Smooth muscle cell (in vitro differentiated cells): ENCODE measurements around the gene HAGHL. TPM values are rescaled to one million over a fixed set of nuclear protein-coding genes. Genes with fewer than 3 reads are reported as not detected.

Source experiments
- DNase-seq: peaks from one replicate; lab custom pipeline; 2025; ENCODE audit not compliant: unreplicated experiment; lab: John Stamatoyannopoulos, UW
- H2AFZ ChIP-seq: fragments of 200-600 bp; sonication (generic); 2 replicates; pipeline ENCODE4 v1.6.0; 2016; ENCODE audit warnings: antibody characterized with exemption, low read depth, mild to moderate bottlenecking
- H3F3A ChIP-seq: fragments of 200-600 bp; sonication (generic); 2 replicates; pipeline ENCODE4 v1.6.0; 2017; ENCODE audit warnings: antibody characterized with exemption, low read depth
- H3K27ac ChIP-seq: fragments of 200-600 bp; sonication (generic); 2 replicates; pipeline ENCODE4 v1.5.1; 2016; ENCODE audit warnings: low read depth, mild to moderate bottlenecking
- H3K27me3 ChIP-seq: fragments of 200-600 bp; sonication (generic); 2 replicates; pipeline ENCODE4 v1.6.1; 2016; ENCODE audit warnings: low read depth, mild to moderate bottlenecking
- H3K36me3 ChIP-seq: fragments of 200-600 bp; sonication (generic); 2 replicates; pipeline ENCODE4 v1.5.1; 2016; ENCODE audit warnings: low read depth
- H3K4me1 ChIP-seq: fragments of 200-600 bp; sonication (generic); 2 replicates; pipeline ENCODE4 v1.5.1; 2016; ENCODE audit warnings: low read depth
- H3K4me2 ChIP-seq: fragments of 200-600 bp; sonication (generic); 2 replicates; pipeline ENCODE4 v1.6.0; 2016; ENCODE audit warnings: mild to moderate bottlenecking
- H3K4me3 ChIP-seq: fragments of 200-600 bp; sonication (generic); 2 replicates; pipeline ENCODE4 v1.5.1; 2016; ENCODE audit warnings: mild to moderate bottlenecking
- H3K79me2 ChIP-seq: fragments of 200-600 bp; sonication (generic); 2 replicates; pipeline ENCODE4 v1.6.0; 2016; ENCODE audit warnings: low read depth, mild to moderate bottlenecking
- H3K9ac ChIP-seq: fragments of 200-600 bp; sonication (generic); 2 replicates; pipeline ENCODE4 v1.6.0; 2016; ENCODE audit warnings: low read depth
- H3K9me3 ChIP-seq: fragments of 200-600 bp; sonication (generic); replicated peaks from 2 replicates; pipeline ENCODE4 v1.5.1; 2016; ENCODE audit warnings: low read depth
- H4K20me1 ChIP-seq: fragments of 200-600 bp; sonication (generic); 2 replicates; pipeline ENCODE4 v1.6.0; 2016; ENCODE audit warnings: low read depth
- WGBS: methylation state at CpG from one replicate; pipeline ENCODE4 v1.1.7; 2016; ENCODE audit warnings: low lambda C conversion rate; 5-methylcytosine and 5-hydroxymethylcytosine counted together
- polyA plus RNA-seq: library from polyadenylated mRNA; unstranded; fragments of >200 nt; fragmentation: Nextera tagmentation; extraction: Ambion mirVana; gene quantifications from 2 replicates; pipeline ENCODE4 v1.2.1, GENCODE V29; 2016
- total RNA-seq: library from RNA; depleted of rRNA; stranded (reverse); fragments of >200 nt; gene quantifications from 2 replicates; pipeline ENCODE4 v1.2.3, GENCODE V29; 2014
- TF ChIP-seq, protein P1 (sequence below): fragments of 200-600 bp; sonication (generic); IDR thresholded peaks from 2 replicates; pipeline ENCODE4 v1.5.1; 2017; ENCODE audit warnings: borderline replicate concordance, mild to moderate bottlenecking, antibody characterized with exemption; ENCODE audit not compliant: insufficient read depth, poor library complexity, severe bottlenecking

Gene HAGHL
- total and polyA plus RNA-seq, 2 experiments from 2014 or later: 3.2 to 23.1 TPM

DNA sequence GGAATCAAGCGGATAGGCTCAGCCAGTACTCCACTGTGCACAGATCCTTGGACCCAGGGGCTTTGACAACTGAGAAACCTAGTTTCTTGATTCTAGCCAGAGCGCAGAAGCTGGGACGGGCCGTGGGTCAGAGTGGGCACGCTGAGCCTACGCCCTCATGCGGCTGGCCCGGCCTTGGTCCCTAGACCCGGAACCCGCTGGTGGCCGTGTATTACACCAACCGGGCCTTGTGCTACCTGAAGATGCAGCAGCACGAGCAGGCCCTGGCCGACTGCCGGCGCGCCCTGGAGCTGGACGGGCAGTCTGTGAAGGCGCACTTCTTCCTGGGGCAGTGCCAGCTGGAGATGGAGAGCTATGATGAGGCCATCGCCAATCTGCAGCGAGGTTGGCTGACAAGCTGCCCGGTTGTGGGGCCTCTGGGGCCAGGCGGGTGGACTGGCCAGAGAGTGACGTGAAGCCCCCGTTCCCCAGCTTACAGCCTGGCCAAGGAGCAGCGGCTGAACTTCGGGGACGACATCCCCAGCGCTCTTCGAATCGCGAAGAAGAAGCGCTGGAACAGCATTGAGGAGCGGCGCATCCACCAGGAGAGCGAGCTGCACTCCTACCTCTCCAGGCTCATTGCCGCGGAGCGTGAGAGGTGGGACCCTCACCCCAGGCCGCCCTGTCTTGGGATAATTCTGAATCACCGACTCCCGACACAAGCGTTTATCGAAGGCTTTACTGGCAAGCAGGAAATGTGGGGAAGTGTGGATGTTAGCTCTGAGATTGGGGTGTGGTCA lies 45.8 kb upstream of the HAGHL start:
- Histone ChIP-seq H3K36me3 (no peaks in the 10 kb centered on the region), H3F3A (no peaks in the 10 kb centered on the region), H4K20me1 (peaks cover 33% of the 10 kb centered on the region), H3K27ac (peak overlapping the region; percentile 74), H3K4me3 (peak overlapping the region; percentile 93), H3K9me3 (no peaks in the 10 kb centered on the region), H3K4me1 (peaks cover 18% of the 10 kb centered on the region), H3K9ac (peak overlapping the region; percentile 85), H3K4me2 (peak overlapping the region; percentile 99), H3K27me3 (no peaks in the 10 kb centered on the region), H2AFZ (no peak overlapping the region), H3K79me2 (peaks cover 32% of the 10 kb centered on the region)
- TF ChIP-seq, protein P1, sequence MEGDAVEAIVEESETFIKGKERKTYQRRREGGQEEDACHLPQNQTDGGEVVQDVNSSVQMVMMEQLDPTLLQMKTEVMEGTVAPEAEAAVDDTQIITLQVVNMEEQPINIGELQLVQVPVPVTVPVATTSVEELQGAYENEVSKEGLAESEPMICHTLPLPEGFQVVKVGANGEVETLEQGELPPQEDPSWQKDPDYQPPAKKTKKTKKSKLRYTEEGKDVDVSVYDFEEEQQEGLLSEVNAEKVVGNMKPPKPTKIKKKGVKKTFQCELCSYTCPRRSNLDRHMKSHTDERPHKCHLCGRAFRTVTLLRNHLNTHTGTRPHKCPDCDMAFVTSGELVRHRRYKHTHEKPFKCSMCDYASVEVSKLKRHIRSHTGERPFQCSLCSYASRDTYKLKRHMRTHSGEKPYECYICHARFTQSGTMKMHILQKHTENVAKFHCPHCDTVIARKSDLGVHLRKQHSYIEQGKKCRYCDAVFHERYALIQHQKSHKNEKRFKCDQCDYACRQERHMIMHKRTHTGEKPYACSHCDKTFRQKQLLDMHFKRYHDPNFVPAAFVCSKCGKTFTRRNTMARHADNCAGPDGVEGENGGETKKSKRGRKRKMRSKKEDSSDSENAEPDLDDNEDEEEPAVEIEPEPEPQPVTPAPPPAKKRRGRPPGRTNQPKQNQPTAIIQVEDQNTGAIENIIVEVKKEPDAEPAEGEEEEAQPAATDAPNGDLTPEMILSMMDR: no peak
- 59% methylated on average over 44 of the region's 44 CpGs for WGBS
- DNase-seq: no peak

DNA sequence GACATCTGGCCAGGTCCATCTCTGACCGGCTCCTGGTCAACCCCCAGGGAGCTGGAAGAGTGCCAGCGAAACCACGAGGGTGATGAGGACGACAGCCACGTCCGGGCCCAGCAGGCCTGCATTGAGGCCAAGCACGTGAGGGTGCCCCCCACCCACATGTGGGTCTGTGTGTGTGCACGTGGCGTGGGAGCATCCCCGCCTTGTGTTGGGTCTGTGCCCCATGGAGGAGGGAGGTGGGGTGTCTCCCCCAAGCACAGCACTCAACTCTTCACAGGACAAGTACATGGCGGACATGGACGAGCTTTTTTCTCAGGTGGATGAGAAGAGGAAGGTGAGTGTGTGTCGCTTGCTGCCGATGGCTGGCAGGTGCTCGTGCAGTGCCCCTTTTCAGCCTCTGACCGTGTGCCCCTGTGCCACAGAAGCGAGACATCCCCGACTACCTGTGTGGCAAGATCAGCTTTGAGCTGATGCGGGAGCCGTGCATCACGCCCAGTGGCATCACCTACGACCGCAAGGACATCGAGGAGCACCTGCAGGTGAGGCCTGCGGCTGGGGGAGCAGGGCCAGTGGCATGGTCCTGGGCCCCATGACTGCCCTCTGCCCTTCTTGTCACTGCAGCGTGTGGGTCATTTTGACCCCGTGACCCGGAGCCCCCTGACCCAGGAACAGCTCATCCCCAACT lies 45.0 kb upstream of the HAGHL start:
- no peaks in the 10 kb centered on the region for H3K9me3 ChIP-seq
- H3K79me2 ChIP-seq: peaks cover 32% of the 10 kb centered on the region
- H3K9ac ChIP-seq: no peak overlapping the region
- H2AFZ ChIP-seq: no peak overlapping the region
- no peaks in the 10 kb centered on the region for H3K36me3 ChIP-seq
- 92% methylated on average over 28 of the region's 28 CpGs for WGBS
- H3K4me1 ChIP-seq: peaks cover 18% of the 10 kb centered on the region
- H3K4me3 ChIP-seq: peak overlapping the region; percentile 93
- H4K20me1 ChIP-seq: peaks cover 33% of the 10 kb centered on the region
- DNase-seq: no peak
- H3K27ac ChIP-seq: peak overlapping the region; percentile 74
- TF ChIP-seq, protein P1: no peak
- H3K27me3 ChIP-seq: no peaks in the 10 kb centered on the region
- no peaks in the 10 kb centered on the region for H3F3A ChIP-seq
- H3K4me2 ChIP-seq: peak overlapping the region; percentile 99

DNA sequence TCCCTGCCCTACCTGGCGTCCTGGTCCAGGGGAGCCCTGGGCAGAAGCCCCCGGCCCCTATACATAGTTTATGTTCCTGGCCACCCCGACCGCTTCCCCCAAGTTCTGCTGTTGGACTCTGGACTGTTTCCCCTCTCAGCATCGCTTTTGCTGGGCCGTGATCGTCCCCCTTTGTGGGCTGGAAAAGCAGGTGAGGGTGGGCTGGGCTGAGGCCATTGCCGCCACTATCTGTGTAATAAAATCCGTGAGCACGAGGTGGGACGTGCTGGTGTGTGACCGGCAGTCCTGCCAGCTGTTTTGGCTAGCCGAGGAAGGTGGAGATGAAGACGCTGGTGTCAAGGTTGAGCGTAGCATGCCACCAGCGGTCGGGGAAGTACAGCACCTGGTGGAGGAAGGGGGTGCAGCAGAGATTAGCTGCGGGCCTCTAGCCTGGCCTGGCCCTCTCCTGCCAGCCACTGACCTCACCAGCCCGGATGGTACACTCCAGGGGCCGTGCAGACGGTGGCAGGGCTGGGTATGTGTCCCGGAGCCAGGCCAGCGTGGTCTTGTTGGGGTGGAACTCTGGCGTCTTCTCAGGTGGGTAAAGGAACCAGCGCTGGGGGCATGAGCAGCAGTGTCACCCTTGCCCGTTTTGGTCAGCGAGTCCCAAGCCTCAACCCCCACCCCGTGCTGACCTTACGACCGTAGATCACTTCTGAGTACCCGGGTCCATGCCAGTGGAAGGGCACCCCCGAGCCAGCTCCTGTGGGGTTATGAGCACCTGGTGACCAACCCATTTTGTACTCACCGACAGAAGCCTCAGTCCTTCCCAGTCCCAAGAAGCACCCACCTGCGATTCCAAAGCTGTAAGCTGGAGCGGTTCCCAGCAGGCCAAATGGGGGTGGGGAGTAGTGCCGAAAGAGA lies 44.2 kb upstream of the HAGHL start:
- H3K79me2 ChIP-seq: peaks cover 32% of the 10 kb centered on the region
- TF ChIP-seq, protein P1: no peak
- H3K4me3 ChIP-seq: peak overlapping the region; percentile 60
- H3K4me2 ChIP-seq: peak overlapping the region; percentile 95
- H3K9me3 ChIP-seq: no peaks in the 10 kb centered on the region
- H3K27ac ChIP-seq: no peak overlapping the region
- WGBS: 93% methylated on average over 36 of the region's 36 CpGs
- no peak overlapping the region for H3K9ac ChIP-seq
- DNase-seq: no peak
- H2AFZ ChIP-seq: no peak overlapping the region
- H3K36me3 ChIP-seq: no peaks in the 10 kb centered on the region
- H3K4me1 ChIP-seq: peaks cover 18% of the 10 kb centered on the region
- no peaks in the 10 kb centered on the region for H3F3A ChIP-seq
- H3K27me3 ChIP-seq: no peaks in the 10 kb centered on the region
- H4K20me1 ChIP-seq: peaks cover 33% of the 10 kb centered on the region
